NOMO-1 (cell line): ENCODE data around the gene ADGRD2.

Experiments
- DNase-seq, 2 experiments: peaks; one replicate each; lab custom pipeline; 2025; ENCODE audit not compliant: unreplicated experiment in 2 of 2; lab: John Stamatoyannopoulos, UW

ADGRD2 gene

GRCh38 chr9:124475868-124476690 is 25.8 kb downstream of the ADGRD2 start:
- DNase-seq, result no peak

- no peak for DNase-seq
Measured at GRCh38 chr9:124477211-124477647, 27.0 kb downstream of the ADGRD2 start.

GRCh38 chr9:124477648-124478285 is 27.5 kb downstream of the ADGRD2 start:
- DNase-seq, result no peak

- no peak for DNase-seq
Measured at GRCh38 chr9:124478354-124478753, 28.1 kb downstream of the ADGRD2 start.

GRCh38 chr9:124479371-124479770 is 29.1 kb downstream of the ADGRD2 start:
- DNase-seq, result no peak

- no peak for DNase-seq
Measured at GRCh38 chr9:124479947-124480620, 29.8 kb downstream of the ADGRD2 start.

GRCh38 chr9:124480621-124480981 is 30.4 kb downstream of the ADGRD2 start:
- DNase-seq, result peak; percentile 8 to 32

- DNase-seq, result peak; percentile 31 to 36
Measured at GRCh38 chr9:124481115-124481514, 30.9 kb downstream of the ADGRD2 start.

- DNase-seq, result no peak
Measured at GRCh38 chr9:124482431-124483031, 32.3 kb downstream of the ADGRD2 start.

- no peak for DNase-seq
Measured at GRCh38 chr9:124483481-124483880, 33.2 kb downstream of the ADGRD2 start.

GRCh38 chr9:124485201-124485600 is 35.0 kb downstream of the ADGRD2 start:
- no peak for DNase-seq

- DNase-seq, result no peak
Measured at GRCh38 chr9:124485936-124486335, 35.7 kb downstream of the ADGRD2 start.

GRCh38 chr9:124486778-124487259 is 36.6 kb downstream of the ADGRD2 start:
- no peak for DNase-seq

- DNase-seq, result no peak
Measured at GRCh38 chr9:124487260-124488182, 37.3 kb downstream of the ADGRD2 start.

GRCh38 chr9:124488641-124489210 is 38.5 kb downstream of the ADGRD2 start:
- no peak for DNase-seq

- DNase-seq, result no peak
Measured at GRCh38 chr9:124489222-124489621, 39.0 kb downstream of the ADGRD2 start.

- DNase-seq, result no peak
Measured at GRCh38 chr9:124490004-124490403, 39.8 kb downstream of the ADGRD2 start.

GRCh38 chr9:124491049-124491975 is 41.1 kb downstream of the ADGRD2 start:
- no peak for DNase-seq

GRCh38 chr9:124492818-124493217 is 42.6 kb downstream of the ADGRD2 start:
- DNase-seq, result no peak
